IMR-90 (cell line): Measurements from ENCODE around the gene GGA2.

Source experiments
- BHLHE40 ChIP-seq: fragments of 150-350 bp; IDR thresholded peaks from 2 replicates; pipeline ENCODE4 v1.6.1; 2016; ENCODE audit warnings: mild to moderate bottlenecking, low read depth, low read length
- CEBPB ChIP-seq: IDR thresholded peaks from 2 replicates; pipeline ENCODE4 v1.6.1; 2012; ENCODE audit warnings: low read depth, low read length, improper control_type of control experiment
- FOS ChIP-seq: fragments of 150-350 bp; IDR thresholded peaks from 2 replicates; pipeline ENCODE4 v1.6.1; 2016; ENCODE audit warnings: low read depth, low read length
- MAFK ChIP-seq: IDR thresholded peaks from 2 replicates; pipeline ENCODE4 v1.6.1; 2012; ENCODE audit warnings: low read depth, low read length, improper control_type of control experiment
- MXI1 ChIP-seq: IDR thresholded peaks from 2 replicates; pipeline ENCODE4 v1.6.1; 2012; ENCODE audit warnings: low read depth, mild to moderate bottlenecking, low read length, moderate library complexity, borderline replicate concordance
- POLR2A ChIP-seq: IDR thresholded peaks from 2 replicates; pipeline ENCODE4 v1.6.1; 2012; ENCODE audit warnings: mild to moderate bottlenecking, low read depth, low read length
- SMC3 ChIP-seq: fragments of 150-350 bp; IDR thresholded peaks from 2 replicates; pipeline ENCODE4 v1.6.1; 2016; ENCODE audit warnings: low read depth, mild to moderate bottlenecking, antibody characterized with exemption, low read length, moderate library complexity
- TF ChIP-seq, protein P1 (sequence below): conservative IDR thresholded peaks from 2 replicates; pipeline ENCODE4 v1.5.1; 2012; ENCODE audit warnings: mild to moderate bottlenecking, low read depth, low read length, improper control_type of control experiment
- TF ChIP-seq, protein P2 (sequence below): fragments of 150-350 bp; IDR thresholded peaks from 2 replicates; pipeline ENCODE4 v1.6.1; 2016; ENCODE audit warnings: low read depth, mild to moderate bottlenecking, low read length, moderate library complexity, borderline replicate concordance

DNA sequence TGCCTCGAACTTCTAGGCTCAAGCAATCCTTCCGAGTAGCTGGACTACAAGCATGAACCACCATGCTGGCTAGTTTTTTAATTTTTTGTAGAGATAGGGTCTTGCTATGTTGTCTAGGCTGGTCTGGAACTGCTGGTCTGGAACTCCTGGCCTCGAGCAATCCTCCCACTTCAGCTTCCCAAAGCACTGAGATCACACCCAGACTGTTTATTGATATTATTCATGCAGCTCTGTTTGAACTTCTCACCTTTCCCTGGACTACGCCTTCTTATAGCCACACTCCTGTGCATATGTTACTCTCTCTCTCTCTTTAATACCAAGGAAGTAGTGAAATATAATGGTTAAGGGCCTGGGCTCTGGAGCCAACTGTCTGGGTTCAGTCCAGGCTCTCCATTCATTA lies 61.9 kb downstream of the GGA2 start:
- TF ChIP-seq, protein P1, sequence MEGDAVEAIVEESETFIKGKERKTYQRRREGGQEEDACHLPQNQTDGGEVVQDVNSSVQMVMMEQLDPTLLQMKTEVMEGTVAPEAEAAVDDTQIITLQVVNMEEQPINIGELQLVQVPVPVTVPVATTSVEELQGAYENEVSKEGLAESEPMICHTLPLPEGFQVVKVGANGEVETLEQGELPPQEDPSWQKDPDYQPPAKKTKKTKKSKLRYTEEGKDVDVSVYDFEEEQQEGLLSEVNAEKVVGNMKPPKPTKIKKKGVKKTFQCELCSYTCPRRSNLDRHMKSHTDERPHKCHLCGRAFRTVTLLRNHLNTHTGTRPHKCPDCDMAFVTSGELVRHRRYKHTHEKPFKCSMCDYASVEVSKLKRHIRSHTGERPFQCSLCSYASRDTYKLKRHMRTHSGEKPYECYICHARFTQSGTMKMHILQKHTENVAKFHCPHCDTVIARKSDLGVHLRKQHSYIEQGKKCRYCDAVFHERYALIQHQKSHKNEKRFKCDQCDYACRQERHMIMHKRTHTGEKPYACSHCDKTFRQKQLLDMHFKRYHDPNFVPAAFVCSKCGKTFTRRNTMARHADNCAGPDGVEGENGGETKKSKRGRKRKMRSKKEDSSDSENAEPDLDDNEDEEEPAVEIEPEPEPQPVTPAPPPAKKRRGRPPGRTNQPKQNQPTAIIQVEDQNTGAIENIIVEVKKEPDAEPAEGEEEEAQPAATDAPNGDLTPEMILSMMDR = no peak
- TF ChIP-seq SMC3 (no peak), POLR2A (no peak), BHLHE40 (no peak), MXI1 (no peak), MAFK (no peak), FOS (no peak), CEBPB (no peak)
- TF ChIP-seq, protein P2, sequence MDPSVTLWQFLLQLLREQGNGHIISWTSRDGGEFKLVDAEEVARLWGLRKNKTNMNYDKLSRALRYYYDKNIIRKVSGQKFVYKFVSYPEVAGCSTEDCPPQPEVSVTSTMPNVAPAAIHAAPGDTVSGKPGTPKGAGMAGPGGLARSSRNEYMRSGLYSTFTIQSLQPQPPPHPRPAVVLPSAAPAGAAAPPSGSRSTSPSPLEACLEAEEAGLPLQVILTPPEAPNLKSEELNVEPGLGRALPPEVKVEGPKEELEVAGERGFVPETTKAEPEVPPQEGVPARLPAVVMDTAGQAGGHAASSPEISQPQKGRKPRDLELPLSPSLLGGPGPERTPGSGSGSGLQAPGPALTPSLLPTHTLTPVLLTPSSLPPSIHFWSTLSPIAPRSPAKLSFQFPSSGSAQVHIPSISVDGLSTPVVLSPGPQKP = no peak
